ENCODE results near the gene USP10. TPM values are rescaled to one million over a fixed set of nuclear protein-coding genes. Genes with fewer than 3 reads are reported as not detected.

USP10 gene
- polyA plus RNA-seq, 3 donors from 2014 or later = 33.8 to 60.6 (median 58.7) TPM

DNA sequence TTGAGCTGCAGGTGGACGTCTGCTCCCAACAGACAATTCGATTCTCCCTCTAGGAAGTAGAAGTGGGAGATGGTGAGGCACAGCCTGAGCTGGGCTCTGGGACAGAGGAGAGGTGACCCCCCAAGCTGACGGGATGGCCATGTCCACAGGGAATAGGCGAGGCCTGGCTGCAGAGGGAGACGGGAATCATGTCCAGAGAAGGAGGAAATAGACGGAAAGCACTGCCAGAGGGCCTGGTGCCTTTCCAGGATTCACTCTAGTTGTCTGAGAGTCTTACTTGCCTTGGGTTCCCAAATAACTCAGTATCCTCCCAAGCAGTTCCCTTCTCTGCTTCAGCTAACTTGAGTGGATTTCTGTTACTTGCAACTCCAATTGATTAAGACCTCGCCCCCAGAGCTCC lies 115.7 kb downstream of the USP10 start:
- Mint-ChIP-seq H3K36me3 (no peaks in the 10 kb centered on the region), H3K27ac (no peak overlapping the region), H3K9me3 (peaks cover 0 to 3% (median 0%) of the 10 kb centered on the region in 6 donors), H3K4me3 (no peak overlapping the region), H3K27me3 (ENCODE audit: low read depth in 3 of 3) (peaks cover 1 to 6% (median 5%) of the 10 kb centered on the region in 3 donors), H3K4me1 (peaks cover 7 to 9% of the 10 kb centered on the region in 2 donors)
- DNase-seq = no peak

GRCh38 chr16:84816023-84816422 lies 116.2 kb downstream of the USP10 start:
- Mint-ChIP-seq H3K4me3 (no peak overlapping the region), H3K36me3 (no peaks in the 10 kb centered on the region), H3K4me1 (peaks cover 9 to 10% of the 10 kb centered on the region in 2 donors), H3K27ac (no peak overlapping the region), H3K9me3 (peaks cover 0 to 3% (median 0%) of the 10 kb centered on the region in 6 donors), H3K27me3 (ENCODE audit: low read depth in 3 of 3) (peaks cover 1 to 7% (median 5%) of the 10 kb centered on the region in 3 donors)
- no peak for DNase-seq

GRCh38 chr16:84816485-84816884 lies 116.7 kb downstream of the USP10 start:
- DNase-seq = no peak
- H3K9me3 Mint-ChIP-seq = peaks cover 0 to 3% (median 0%) of the 10 kb centered on the region in 6 donors
- peaks cover 1 to 8% (median 5%) of the 10 kb centered on the region in 3 donors for H3K27me3 Mint-ChIP-seq (ENCODE audit: low read depth in 3 of 3)
- no peak overlapping the region for H3K4me3 Mint-ChIP-seq
- no peaks in the 10 kb centered on the region for H3K36me3 Mint-ChIP-seq
- no peak overlapping the region for H3K27ac Mint-ChIP-seq
- H3K4me1 Mint-ChIP-seq = peaks cover 9 to 10% of the 10 kb centered on the region in 2 donors

GRCh38 chr16:84817206-84817605 lies 117.4 kb downstream of the USP10 start:
- DNase-seq = no peak
- Mint-ChIP-seq H3K4me3 (no peak overlapping the region), H3K27ac (no peak overlapping the region), H3K9me3 (peaks cover 0 to 3% (median 0%) of the 10 kb centered on the region in 6 donors), H3K36me3 (no peaks in the 10 kb centered on the region), H3K27me3 (ENCODE audit: low read depth in 3 of 3) (peaks cover 1 to 13% (median 5%) of the 10 kb centered on the region in 3 donors), H3K4me1 (peaks cover 9 to 10% of the 10 kb centered on the region in 2 donors)

DNA sequence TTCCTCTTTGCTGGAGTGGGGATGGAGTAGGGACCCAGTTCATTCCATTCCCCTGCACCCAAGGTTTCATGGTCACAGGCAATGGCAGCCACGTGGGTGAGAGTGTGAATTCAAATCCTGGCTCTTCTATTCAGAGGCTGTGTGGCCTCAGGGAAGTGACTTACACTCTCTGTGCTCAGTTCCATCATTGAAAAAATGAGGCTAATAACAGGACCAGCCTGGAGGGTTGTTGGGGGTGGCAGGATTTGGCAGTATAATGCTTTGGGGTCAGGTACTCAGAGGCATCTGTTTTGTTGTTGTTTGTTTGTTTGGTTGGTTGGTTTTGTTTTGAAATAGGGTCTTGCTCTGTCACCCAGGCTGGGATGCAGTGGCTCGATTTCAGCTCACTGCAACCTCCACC lies 117.8 kb downstream of the USP10 start:
- Mint-ChIP-seq H3K9me3 (peaks cover 0 to 3% (median 0%) of the 10 kb centered on the region in 6 donors), H3K36me3 (no peaks in the 10 kb centered on the region), H3K27me3 (ENCODE audit: low read depth in 3 of 3) (peaks cover 1 to 16% (median 6%) of the 10 kb centered on the region in 3 donors), H3K4me3 (no peak overlapping the region), H3K4me1 (peaks cover 9 to 10% of the 10 kb centered on the region in 2 donors), H3K27ac (no peak overlapping the region)
- no peak for DNase-seq

GRCh38 chr16:84818133-84818532 lies 118.3 kb downstream of the USP10 start:
- peaks cover 2 to 16% (median 5%) of the 10 kb centered on the region in 3 donors for H3K27me3 Mint-ChIP-seq (ENCODE audit: low read depth in 3 of 3)
- DNase-seq = no peak
- no peak overlapping the region for H3K4me3 Mint-ChIP-seq
- peaks cover 9 to 10% of the 10 kb centered on the region in 2 donors for H3K4me1 Mint-ChIP-seq
- peaks cover 0 to 3% (median 0%) of the 10 kb centered on the region in 6 donors for H3K9me3 Mint-ChIP-seq
- no peak overlapping the region for H3K27ac Mint-ChIP-seq
- H3K36me3 Mint-ChIP-seq = no peaks in the 10 kb centered on the region

GRCh38 chr16:84818989-84819643 lies 119.3 kb downstream of the USP10 start:
- peaks cover 9 to 10% of the 10 kb centered on the region in 2 donors for H3K4me1 Mint-ChIP-seq
- H3K36me3 Mint-ChIP-seq = no peaks in the 10 kb centered on the region
- DNase-seq = no peak
- H3K4me3 Mint-ChIP-seq = no peak overlapping the region
- H3K9me3 Mint-ChIP-seq = no peaks in the 10 kb centered on the region
- H3K27me3 Mint-ChIP-seq (ENCODE audit: low read depth in 3 of 3) = peaks cover 1 to 16% (median 4%) of the 10 kb centered on the region in 3 donors
- no peak overlapping the region for H3K27ac Mint-ChIP-seq

DNA sequence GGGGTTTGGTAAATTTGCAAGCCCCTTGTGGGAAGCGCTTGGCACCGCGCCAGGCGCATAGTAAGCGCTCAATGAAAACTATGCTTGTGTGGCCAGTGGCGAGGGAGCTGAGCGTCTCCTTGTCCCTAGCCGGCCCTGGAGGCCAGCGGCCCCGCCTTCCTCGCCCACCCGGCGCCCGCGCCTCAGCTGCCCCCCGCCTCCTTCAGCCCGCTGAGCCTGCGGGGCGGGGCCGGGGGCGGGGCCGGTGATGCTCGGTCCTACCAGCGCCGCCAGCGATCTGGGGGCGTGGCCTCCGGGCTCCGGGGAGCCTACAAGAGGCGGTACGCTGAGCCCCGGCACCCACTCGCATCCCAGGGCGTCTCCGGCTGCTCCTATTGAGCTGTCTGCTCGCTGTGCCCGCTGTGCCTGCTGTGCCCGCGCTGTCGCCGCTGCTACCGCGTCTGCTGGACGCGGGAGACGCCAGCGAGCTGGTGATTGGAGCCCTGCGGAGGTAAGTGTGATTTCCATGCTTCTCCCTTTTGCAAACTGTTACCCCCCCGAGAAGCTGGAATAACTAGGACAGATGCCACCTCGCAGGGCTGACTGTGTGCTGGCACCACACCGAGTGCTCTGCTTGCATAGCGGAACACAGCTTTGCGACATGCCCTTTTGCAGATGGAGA lies 120.0 kb downstream of the USP10 start, which contains the start of gene CRISPLD2:
CRISPLD2 (plus strand) TSS at position 342 of the 661 bp plus-strand sequence. CDS start 18,511 bp downstream, outside the sequence.
- H3K9me3 Mint-ChIP-seq = no peaks in the 10 kb centered on the region

DNA sequence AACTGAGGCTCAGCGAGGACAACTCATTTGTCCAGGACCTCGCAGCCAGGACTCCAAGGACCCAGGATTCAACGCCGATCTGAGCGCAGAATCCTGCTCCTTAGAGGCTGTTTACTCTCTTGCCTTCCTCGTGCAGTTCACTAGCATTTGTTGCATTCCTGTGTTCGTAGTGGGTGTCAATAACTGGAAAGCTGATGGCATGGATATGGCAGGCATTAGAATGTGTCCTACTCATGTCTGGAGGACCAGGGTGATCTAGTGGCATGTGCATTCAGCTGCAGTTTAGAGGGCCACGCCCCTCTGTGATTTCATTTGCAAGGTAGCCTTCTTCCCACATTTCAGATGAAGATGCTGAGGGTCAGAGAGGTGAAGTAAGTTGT lies 120.5 kb downstream of the USP10 start:
- H3K27ac Mint-ChIP-seq = peak overlapping the region in 1 of 6 donors; percentile 61
- H3K4me3 Mint-ChIP-seq = peak overlapping the region; percentile 68 to 79 (median 77)
- H3K4me1 Mint-ChIP-seq = peaks cover 9 to 10% of the 10 kb centered on the region in 2 donors
- H3K27me3 Mint-ChIP-seq (ENCODE audit: low read depth in 3 of 3) = peaks cover 1 to 23% (median 4%) of the 10 kb centered on the region in 3 donors
- no peak for DNase-seq
- H3K36me3 Mint-ChIP-seq = no peaks in the 10 kb centered on the region
- no peaks in the 10 kb centered on the region for H3K9me3 Mint-ChIP-seq

More for the DNA sequence above, 120.0 kb downstream of the USP10 start, which contains the start of gene CRISPLD2:
- peaks cover 9 to 10% of the 10 kb centered on the region in 2 donors for H3K4me1 Mint-ChIP-seq
- peak within 1 kb of the TSS; percentile 68 to 79 (median 77) for H3K4me3 Mint-ChIP-seq
- H3K36me3 Mint-ChIP-seq = no peaks in the 10 kb centered on the region
- peak within 1 kb of the TSS in 1 of 6 donors; percentile 61 for H3K27ac Mint-ChIP-seq
- H3K27me3 Mint-ChIP-seq (ENCODE audit: low read depth in 3 of 3) = peaks cover 1 to 20% (median 4%) of the 10 kb centered on the region in 3 donors
- DNase-seq = peak; percentile 73 to 75 (median 73)

GRCh38 chr16:84820771-84821170 lies 121.0 kb downstream of the USP10 start:
- Mint-ChIP-seq H3K27ac (no peak overlapping the region), H3K36me3 (no peaks in the 10 kb centered on the region), H3K9me3 (no peaks in the 10 kb centered on the region), H3K4me3 (peak overlapping the region in 2 of 5 donors; percentile 73 to 77), H3K27me3 (ENCODE audit: low read depth in 3 of 3) (peaks cover 1 to 22% (median 4%) of the 10 kb centered on the region in 3 donors), H3K4me1 (peaks cover 9 to 10% of the 10 kb centered on the region in 2 donors)
- DNase-seq = no peak

DNA sequence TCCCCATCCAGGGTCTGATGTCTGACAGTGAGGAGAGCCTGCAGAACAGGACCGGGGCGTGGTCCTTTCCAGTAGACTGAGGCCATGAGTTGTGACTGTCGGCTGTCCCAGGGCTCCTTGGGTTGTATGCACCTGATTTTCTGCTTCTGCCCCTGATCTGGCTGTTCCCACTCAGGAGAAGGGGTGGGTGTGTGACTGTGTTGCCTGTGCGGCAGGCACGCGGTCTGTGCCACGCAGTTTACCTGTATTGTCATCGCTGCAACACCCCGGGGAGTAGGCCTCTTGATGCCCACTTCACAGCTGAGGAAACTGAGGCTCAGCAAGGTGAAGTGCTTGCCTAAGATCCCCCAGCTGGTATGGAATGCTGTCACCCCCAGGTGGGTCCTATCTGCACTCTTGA lies 121.4 kb downstream of the USP10 start:
- Mint-ChIP-seq H3K4me3 (no peak overlapping the region), H3K27ac (no peak overlapping the region), H3K27me3 (ENCODE audit: low read depth in 3 of 3) (peaks cover 1 to 22% (median 4%) of the 10 kb centered on the region in 3 donors), H3K4me1 (peaks cover 9 to 10% of the 10 kb centered on the region in 2 donors), H3K9me3 (no peaks in the 10 kb centered on the region), H3K36me3 (no peaks in the 10 kb centered on the region)
- DNase-seq = no peak

DNA sequence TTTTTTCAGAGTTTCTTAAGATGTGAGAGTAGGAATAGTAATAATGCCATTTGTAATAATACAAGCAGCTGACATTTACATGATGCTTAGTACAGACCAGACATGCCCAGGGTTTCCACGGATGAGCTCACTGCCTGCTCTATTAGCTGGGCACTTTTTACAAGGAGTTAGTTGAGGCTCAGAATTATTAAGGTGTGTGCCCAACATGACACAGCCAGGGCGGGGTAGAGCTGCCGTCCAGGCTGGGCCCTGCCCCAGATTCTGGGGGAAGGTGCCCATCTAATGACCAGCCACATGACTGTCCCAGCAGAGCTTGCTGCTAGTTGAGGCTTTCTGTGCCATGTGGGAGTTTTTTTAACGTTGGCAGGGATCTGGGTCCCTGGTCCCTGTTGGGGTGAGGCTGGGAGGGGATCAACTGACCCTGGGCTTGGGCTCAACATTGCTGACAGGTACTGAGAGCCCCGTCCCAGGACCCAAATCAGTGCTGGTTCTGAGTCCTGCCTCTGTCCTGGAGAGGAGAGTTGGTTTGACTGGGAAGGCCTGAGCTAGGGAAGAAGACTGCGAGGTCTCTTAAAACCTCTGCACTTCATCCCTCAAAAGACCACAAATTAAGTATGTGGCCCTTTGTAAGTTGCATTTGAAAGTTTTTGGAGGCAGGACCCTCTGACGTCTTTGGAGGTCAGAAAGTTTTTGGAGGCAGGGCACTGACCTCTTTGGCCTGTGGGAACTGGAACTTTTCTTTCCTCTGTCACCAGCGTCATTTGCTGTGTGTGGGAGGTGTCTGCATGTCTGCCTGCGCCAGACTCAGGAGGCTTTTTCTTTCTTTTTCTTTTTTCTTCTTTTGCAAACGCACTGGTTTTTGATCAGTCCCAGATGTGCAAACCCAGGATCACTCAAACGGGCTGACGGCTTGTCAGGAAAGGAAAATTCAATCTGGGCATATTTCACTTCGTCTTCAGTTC lies 122.2 kb downstream of the USP10 start:
- Mint-ChIP-seq H3K27ac (no peak overlapping the region), H3K4me3 (no peak overlapping the region), H3K36me3 (no peaks in the 10 kb centered on the region), H3K27me3 (ENCODE audit: low read depth in 3 of 3) (peaks cover 1 to 22% (median 4%) of the 10 kb centered on the region in 3 donors), H3K9me3 (no peaks in the 10 kb centered on the region), H3K4me1 (peaks cover 9 to 10% of the 10 kb centered on the region in 2 donors)
- no peak for DNase-seq

GRCh38 chr16:84822990-84823389 lies 123.2 kb downstream of the USP10 start:
- Mint-ChIP-seq H3K36me3 (no peaks in the 10 kb centered on the region), H3K9me3 (no peaks in the 10 kb centered on the region), H3K27me3 (ENCODE audit: low read depth in 3 of 3) (peaks cover 1 to 27% (median 4%) of the 10 kb centered on the region in 3 donors), H3K27ac (no peak overlapping the region), H3K4me1 (peaks cover 9 to 10% of the 10 kb centered on the region in 2 donors), H3K4me3 (no peak overlapping the region)
- no peak for DNase-seq

Data from immature natural killer cell (primary cell).